Skeletal muscle satellite cell (primary cell): ENCODE results near the gene SNX8.

Source experiments
- H3K27me3 ChIP-seq: 2 replicates; pipeline ENCODE4 v1.7.0; 2013; ENCODE audit warnings: low read length; ENCODE audit not compliant: control insufficient read depth, insufficient read depth
- H3K36me3 ChIP-seq: 2 replicates; pipeline ENCODE4 v1.7.0; 2013; ENCODE audit warnings: mild to moderate bottlenecking, control low read depth, low read length; ENCODE audit not compliant: insufficient read depth
- H3K4me1 ChIP-seq: 2 replicates; pipeline ENCODE4 v1.7.0; 2013; ENCODE audit warnings: low read length; ENCODE audit not compliant: control insufficient read depth, insufficient read depth
- H3K4me2 ChIP-seq: 2 replicates; pipeline ENCODE4 v1.7.0; 2013; ENCODE audit warnings: mild to moderate bottlenecking, low read length
- H3K4me3 ChIP-seq: 2 replicates; pipeline ENCODE4 v1.7.0; 2013; ENCODE audit warnings: low read length
- H3K9ac ChIP-seq: 2 replicates; pipeline ENCODE4 v1.7.0; 2013; ENCODE audit warnings: mild to moderate bottlenecking, low read depth, low read length, moderate library complexity
- H3K9me3 ChIP-seq: replicated peaks from 2 replicates; pipeline ENCODE4 v1.7.0; 2013; ENCODE audit warnings: mild to moderate bottlenecking, control low read depth, low read length

The SNX8 gene

DNA sequence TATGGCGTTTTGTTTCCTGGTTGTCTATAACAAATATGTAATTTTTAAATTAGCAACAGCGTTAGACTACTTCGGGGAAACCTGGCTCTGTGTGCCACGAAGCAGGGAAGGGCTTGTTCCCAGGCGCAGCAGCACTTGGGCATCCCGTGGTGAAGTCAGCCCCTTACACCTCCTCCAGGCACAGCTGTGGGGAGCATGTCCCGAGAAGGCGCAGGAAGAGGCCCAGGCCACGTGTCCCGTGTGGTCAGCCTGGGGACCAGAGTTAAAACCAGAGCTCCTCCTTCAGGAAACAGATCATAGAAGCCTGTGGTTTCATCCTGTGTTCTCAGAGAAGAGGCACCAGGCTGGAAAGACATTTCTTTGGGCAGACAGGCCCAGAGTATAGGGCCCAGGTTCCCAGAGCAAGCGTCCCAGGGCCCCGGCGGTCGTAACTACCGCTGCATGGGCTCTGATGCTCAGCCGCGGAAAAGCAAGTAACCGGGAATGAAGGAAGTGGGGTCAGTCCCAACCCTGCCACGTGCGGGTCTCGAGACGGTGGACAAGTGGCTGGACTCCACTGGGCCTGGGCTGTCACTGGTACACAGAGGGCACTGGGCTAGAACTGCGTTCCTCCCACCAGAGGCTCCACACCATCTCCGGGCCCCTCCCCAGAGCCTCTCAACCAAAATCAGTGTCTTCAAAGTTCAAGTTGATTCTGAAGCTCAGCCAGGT, 65.1 kb downstream of the SNX8 start:
- peak overlapping the region; percentile 80 for H3K9ac ChIP-seq
- peak overlapping the region; percentile 72 for H3K4me2 ChIP-seq
- H3K9me3 ChIP-seq = no peaks in the 10 kb centered on the region
- peaks cover 20% of the 10 kb centered on the region for H3K4me1 ChIP-seq
- H3K27me3 ChIP-seq = no peaks in the 10 kb centered on the region
- peak overlapping the region; percentile 23 for H3K4me3 ChIP-seq
- H3K36me3 ChIP-seq = peaks cover 13% of the 10 kb centered on the region

DNA sequence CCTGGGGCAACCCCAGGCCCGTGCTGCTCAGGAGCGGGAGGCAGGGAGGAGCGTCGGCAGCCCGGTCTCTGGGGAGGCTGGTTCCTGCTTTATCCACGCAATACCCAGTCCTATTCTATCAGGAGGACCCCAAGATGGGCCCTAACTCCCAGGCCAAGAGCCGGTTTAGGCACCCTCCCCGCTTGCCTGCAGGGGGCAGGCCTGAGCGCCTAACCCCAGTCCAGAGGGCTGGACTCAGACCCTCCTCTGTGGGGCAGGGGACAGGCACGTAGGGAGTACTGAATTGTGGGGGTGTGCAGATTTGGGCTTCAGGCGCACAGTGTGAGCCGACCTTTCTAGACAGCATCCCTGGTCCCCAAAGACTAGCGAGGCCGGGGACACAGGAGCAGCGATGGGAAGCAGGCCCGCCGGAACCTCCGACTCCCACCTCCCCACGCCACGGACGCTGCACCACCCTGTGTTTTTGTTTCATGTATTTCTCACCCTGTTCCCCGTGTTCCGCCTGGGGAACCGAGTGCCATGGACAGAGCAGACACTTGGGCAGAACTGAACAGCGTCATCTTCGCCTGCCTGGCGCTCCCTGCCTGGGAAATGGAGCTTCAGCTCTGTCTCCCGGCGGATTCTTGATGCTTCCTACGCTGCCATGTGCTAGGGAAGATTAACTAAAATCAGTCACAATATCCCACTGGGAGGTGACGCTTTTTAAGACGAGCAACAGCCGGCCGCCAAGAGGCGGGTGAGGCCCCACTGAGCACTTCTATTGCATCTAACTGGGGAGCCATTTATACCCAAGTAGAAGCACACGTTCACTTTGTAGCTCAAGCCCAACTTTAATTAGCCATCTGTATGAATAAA, 66.9 kb downstream of the SNX8 start:
- no peak overlapping the region for H3K4me2 ChIP-seq
- H3K4me3 ChIP-seq = no peak overlapping the region
- H3K36me3 ChIP-seq = peaks cover 5% of the 10 kb centered on the region
- no peaks in the 10 kb centered on the region for H3K9me3 ChIP-seq
- H3K4me1 ChIP-seq = peaks cover 32% of the 10 kb centered on the region
- H3K9ac ChIP-seq = no peak overlapping the region
- H3K27me3 ChIP-seq = no peaks in the 10 kb centered on the region

DNA sequence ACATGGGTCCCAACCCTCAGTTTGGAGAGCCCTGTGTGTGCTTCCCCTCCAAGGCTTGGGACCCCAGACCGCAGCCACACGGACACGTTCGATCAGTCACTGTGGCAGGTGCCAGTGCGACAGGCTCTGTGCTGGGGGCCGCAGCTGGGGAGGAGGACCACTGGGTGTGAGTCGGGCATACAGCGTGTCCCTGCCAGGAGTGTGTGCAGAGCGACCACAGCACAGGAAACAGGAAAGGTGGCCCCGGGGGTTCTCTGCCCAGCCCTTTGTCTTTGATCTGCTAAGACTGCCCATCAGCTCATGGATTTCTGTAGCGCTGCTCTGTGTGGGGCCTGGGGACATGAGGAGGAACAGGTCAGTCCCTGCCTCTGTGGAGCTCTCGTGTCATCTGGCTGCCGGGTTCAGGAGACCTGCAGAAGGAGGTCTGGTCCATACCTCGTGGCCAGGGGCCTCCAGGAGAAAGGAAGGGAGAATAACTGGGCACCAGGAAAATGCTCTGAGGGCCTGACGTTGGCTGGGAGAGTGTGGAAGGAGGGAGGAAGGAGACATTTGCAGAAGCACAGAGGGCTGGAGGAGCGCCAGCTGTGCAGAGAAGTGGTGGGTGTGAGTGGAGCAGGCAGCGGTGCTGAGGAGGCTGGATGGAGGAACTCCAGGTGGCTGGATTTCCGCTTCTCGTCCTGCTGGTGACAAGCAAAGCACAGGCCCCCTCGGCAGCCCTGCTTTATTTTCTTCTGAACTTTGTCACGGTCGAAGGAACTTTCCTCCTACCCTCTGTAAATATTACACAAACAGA, 68.2 kb downstream of the SNX8 start:
- no peak overlapping the region for H3K9ac ChIP-seq
- H3K4me1 ChIP-seq = peaks cover 34% of the 10 kb centered on the region
- no peak overlapping the region for H3K4me3 ChIP-seq
- no peaks in the 10 kb centered on the region for H3K27me3 ChIP-seq
- no peaks in the 10 kb centered on the region for H3K9me3 ChIP-seq
- H3K4me2 ChIP-seq = no peak overlapping the region
- H3K36me3 ChIP-seq = no peaks in the 10 kb centered on the region

DNA sequence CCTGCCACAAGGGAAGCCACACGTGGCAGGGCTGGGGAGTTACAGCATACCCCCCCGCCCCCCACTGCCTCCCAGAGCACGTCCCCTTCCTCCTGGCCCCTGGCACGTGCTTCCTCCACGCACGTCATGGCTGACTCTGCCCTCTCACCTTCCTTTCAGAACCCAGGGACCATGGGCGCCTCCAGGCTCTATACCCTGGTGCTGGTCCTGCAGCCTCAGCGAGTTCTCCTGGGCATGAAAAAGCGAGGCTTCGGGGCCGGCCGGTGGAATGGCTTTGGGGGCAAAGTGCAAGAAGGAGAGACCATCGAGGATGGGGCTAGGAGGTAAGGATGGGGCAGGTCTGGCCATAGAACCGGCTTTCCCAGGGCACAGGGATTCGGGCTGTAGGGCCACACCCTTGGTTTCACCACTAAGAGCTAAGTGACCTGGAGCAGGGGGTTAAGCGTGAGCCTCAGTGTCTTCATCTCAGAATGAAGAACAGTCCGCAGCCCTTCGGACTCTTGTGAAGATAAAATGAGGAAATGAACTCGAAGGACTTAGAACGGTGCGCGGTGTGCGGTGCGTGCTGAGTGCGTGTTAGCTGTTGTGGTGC, 69.7 kb downstream of the SNX8 start:
- Histone ChIP-seq H3K27me3 (no peaks in the 10 kb centered on the region), H3K4me2 (no peak overlapping the region), H3K4me1 (peaks cover 30% of the 10 kb centered on the region), H3K4me3 (no peak overlapping the region), H3K9ac (no peak overlapping the region), H3K36me3 (peaks cover under 1% of the 10 kb centered on the region), H3K9me3 (no peaks in the 10 kb centered on the region)

DNA sequence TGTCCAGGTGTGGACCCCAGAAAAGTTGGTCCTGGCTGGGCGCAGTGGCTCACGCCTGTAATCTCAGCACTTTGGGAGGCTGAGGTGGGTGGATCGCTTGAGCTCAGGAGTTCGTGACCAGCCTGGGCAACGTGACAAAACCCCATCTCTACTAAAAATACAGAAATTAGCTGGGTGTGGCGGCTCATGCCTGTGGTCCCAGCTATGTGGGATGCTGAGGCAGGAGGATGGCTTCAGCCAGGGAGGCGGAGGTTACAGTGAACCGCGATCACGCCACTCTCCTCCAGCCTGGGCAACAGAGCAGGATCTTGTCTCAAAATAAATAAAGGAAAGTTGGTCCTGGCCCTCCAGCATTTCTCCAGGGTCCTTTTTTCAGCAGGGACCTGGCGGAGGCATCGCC, 70.8 kb downstream of the SNX8 start:
- Histone ChIP-seq H3K27me3 (no peaks in the 10 kb centered on the region), H3K9me3 (no peaks in the 10 kb centered on the region), H3K4me3 (no peak overlapping the region), H3K36me3 (peaks cover 7% of the 10 kb centered on the region), H3K4me1 (peaks cover 19% of the 10 kb centered on the region), H3K4me2 (peak overlapping the region; percentile 99), H3K9ac (no peak overlapping the region)

DNA sequence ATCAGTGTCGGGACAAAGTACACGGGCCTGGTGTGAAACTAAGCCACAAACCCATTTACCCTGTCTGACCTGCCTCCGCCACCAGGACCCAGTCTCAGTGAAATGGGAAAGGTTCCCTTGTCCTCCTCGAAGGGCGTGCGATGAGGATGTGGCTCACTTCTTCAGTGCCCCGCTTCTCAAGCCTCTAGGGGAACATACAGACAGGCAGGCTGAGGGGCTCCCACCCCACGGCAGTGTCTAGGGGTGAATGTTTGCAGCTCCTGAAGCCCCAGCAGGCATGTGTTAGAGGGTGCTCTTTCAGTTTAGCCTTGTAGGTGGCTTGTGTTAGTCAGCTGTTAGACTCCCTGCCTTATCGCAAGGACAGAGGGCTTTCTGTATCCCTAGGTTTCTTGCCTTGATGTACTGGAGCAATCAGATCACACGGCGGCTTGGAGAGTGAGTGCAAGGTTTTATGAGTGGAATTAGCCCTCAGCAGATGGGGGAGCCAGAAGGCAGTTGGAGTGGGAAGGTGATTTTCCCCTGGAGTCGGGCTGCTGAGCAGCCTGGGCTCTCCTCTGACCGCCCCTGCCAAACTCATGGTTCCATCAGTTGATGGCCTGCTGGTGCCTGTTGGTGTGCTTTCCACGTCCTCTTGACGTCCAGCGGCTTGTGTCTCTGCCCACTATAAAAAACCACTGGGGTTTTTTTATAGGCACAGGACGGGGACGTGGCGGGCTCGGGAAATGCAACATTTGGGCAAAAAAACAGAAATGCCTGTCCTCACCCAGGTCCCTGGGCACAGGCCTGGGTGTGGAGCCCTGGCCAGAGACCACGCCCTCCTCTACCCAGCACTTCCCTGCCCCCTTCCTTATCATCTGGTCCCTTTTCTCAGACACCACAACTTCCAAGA, 71.5 kb downstream of the SNX8 start:
- peaks cover 16% of the 10 kb centered on the region for H3K4me1 ChIP-seq

DNA sequence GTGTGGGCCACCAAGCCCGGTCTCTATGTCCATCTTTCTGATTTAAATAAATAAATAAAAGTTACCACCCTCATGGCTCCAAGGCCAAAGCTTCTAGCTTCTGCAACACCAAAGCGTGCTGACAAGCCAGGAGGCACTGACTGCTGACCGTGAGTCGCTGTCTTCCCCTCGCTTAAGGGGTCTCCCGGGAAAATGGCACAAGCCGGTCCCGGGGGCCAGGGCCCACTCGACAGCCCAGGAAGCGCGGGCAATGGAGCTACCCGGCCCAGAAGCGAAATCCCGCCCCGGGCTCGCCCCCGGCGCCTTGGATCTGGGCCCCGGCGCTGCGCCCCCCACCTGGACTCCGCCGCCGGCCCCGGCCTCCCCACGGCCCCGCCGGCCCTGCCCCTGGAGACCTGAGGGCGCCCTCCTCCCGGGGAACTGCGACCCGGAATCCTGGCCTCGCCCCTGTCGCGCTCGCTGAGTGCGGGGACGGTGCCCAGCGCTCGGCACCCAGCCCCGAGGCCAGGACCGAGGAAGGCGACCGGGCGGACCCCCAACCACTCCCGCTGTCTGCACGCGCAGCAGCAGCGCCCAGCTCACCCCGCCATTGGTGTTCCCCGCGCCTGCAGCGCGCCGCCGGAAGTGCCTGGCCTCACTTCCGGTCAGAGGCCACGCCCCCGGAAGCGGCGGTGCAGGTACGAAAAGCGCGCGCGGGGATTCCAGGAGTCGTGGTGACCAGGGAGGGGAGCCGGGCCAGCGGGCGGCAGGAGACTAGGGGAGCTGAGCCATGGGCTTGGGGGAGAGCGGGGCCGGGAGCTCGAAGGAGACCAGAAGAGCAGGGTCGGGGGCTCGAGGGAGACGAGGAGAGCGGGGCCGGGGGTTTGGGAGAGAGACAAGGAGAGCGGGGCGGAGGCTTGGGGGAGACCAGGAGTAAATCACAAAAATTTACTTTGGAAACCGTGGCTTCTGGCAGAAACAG, 72.4 kb downstream of the SNX8 start, which contains the start of the genes MRM2 and NUDT1:
MRM2 (minus strand) TSS at position 626 of the 961 bp plus-strand sequence; CDS start at position 590, 36 bp downstream.
NUDT1 (plus strand) TSS at position 647 of the 961 bp plus-strand sequence. CDS start 2,349 bp downstream, outside the sequence.
- Histone ChIP-seq H3K36me3 (peaks cover 21% of the 10 kb centered on the region), H3K27me3 (no peaks in the 10 kb centered on the region), H3K9ac (peak within 1 kb of the TSS; percentile 93), H3K9me3 (no peaks in the 10 kb centered on the region), H3K4me3 (peak within 1 kb of the TSS; percentile 99), H3K4me2 (peak within 1 kb of the TSS; percentile 99), H3K4me1 (peaks cover 16% of the 10 kb centered on the region)

More for the DNA sequence above, 71.5 kb downstream of the SNX8 start:
- no peaks in the 10 kb centered on the region for H3K9me3 ChIP-seq
- no peaks in the 10 kb centered on the region for H3K27me3 ChIP-seq
- H3K4me2 ChIP-seq = peak overlapping the region; percentile 99
- H3K9ac ChIP-seq = peak overlapping the region; percentile 93
- H3K36me3 ChIP-seq = peaks cover 13% of the 10 kb centered on the region
- H3K4me3 ChIP-seq = peak overlapping the region; percentile 99

DNA sequence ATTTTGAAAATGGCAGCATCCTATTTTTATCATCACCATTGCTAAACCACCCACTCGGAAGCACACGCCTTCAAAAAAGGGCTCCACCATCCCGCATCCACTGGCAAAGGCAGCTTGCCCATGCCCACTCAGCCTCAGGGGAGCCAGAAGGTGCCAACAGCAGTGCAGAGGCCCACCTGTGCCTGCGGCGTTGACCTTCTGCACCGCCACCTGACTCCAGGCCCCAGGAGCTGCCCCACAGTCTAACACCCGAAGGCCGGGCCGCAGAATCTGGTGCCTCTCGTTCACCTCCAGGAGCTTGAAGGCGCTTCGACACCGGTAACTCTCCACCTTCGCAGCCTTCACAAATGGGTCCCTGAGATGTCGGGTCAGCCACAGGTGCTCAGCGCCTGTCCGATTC, 75.0 kb downstream of the SNX8 start:
- no peak overlapping the region for H3K9ac ChIP-seq
- no peaks in the 10 kb centered on the region for H3K9me3 ChIP-seq
- H3K27me3 ChIP-seq = no peaks in the 10 kb centered on the region
- no peak overlapping the region for H3K4me3 ChIP-seq
- peaks cover 26% of the 10 kb centered on the region for H3K4me1 ChIP-seq
- H3K4me2 ChIP-seq = no peak overlapping the region
- H3K36me3 ChIP-seq = peaks cover 43% of the 10 kb centered on the region

DNA sequence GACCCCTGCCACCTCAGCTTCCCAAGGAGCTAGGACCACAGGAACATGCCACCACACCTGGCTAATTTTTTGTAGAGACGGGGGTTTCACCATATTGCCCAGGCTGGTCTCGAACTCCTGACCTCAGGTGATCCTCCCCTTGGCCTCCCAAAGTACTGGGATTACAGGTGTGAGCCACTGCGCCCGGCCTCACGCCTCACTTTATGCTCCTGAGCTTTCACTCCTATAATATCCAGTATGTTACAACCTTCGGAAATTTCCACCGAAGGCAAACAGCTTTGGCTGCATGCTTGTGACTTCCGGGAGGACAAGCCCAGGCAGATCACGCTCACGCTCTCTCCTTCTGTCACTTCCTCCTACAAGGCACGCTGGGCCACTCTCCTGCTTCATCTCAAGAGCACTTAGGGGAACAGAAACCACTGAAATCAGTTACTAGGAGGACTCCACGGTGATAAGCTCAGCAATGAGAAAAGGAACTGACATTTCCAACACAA, 77.1 kb downstream of the SNX8 start:
- no peaks in the 10 kb centered on the region for H3K27me3 ChIP-seq
- H3K4me3 ChIP-seq = no peak overlapping the region
- H3K36me3 ChIP-seq = peaks cover 43% of the 10 kb centered on the region
- H3K9me3 ChIP-seq = no peaks in the 10 kb centered on the region
- H3K4me1 ChIP-seq = peaks cover 25% of the 10 kb centered on the region
- no peak overlapping the region for H3K4me2 ChIP-seq
- H3K9ac ChIP-seq = no peak overlapping the region
